ENCODE data around the gene TAGAP.
"Not testable (repeated sequence)": the region's sequence is repeated elsewhere in the genome, so short reads cannot be mapped to it uniquely, and the experiment has no call there.

The TAGAP gene

DNA sequence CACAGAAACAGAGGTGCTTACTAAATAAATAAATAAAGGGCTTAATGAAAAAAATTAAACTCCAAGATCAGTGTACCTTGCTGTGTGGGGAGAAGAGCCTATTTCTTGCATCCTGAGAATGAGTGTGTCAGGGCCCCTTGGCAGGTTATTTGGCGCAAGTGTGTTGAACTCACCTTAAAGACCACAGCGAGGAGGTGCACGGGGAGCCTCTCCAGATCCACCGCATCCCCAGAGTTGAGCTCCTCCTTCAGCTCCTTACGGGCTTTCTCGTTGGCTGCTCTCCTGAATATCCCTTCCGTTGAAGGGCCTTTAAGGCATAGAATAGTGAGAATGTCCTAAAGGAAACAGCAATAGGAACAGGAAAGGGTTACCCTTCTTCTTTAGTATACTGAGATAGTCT is 3.6 kb downstream of the TAGAP start:
- H3K9me3 ChIP-seq (ENCODE audit: insufficient read depth, low read length): no peaks in the 10 kb centered on the region
- H4K20me1 ChIP-seq (ENCODE audit: low read depth, low read length): no peaks in the 10 kb centered on the region
- peak overlapping the region; percentile 93 for H3K4me2 ChIP-seq (ENCODE audit: low read depth, low read length, poor library complexity, severe bottlenecking)
- H3K9ac ChIP-seq (ENCODE audit: low read length): no peak overlapping the region
- no peak overlapping the region for H3K4me3 ChIP-seq (ENCODE audit: insufficient read depth, low read length, poor library complexity, severe bottlenecking)
- H3F3A ChIP-seq (ENCODE audit: insufficient read depth): peaks cover 40% of the 10 kb centered on the region
- peaks cover 58% of the 10 kb centered on the region for H3K36me3 ChIP-seq (ENCODE audit: low read length)
- H2AFZ ChIP-seq (ENCODE audit: low read depth, low read length, severe bottlenecking): no peak overlapping the region
- H3K27me3 ChIP-seq (ENCODE audit: low read length): no peaks in the 10 kb centered on the region
- TF ChIP-seq, protein P1, sequence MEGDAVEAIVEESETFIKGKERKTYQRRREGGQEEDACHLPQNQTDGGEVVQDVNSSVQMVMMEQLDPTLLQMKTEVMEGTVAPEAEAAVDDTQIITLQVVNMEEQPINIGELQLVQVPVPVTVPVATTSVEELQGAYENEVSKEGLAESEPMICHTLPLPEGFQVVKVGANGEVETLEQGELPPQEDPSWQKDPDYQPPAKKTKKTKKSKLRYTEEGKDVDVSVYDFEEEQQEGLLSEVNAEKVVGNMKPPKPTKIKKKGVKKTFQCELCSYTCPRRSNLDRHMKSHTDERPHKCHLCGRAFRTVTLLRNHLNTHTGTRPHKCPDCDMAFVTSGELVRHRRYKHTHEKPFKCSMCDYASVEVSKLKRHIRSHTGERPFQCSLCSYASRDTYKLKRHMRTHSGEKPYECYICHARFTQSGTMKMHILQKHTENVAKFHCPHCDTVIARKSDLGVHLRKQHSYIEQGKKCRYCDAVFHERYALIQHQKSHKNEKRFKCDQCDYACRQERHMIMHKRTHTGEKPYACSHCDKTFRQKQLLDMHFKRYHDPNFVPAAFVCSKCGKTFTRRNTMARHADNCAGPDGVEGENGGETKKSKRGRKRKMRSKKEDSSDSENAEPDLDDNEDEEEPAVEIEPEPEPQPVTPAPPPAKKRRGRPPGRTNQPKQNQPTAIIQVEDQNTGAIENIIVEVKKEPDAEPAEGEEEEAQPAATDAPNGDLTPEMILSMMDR (IDR thresholded peaks at IDR 0.05; ENCODE audit: insufficient read depth, low read length, poor library complexity, severe bottlenecking): no peak
- no peak for TF ChIP-seq EZH2phosphoT487 (conservative IDR thresholded peaks at IDR 0.05; ENCODE audit: low read length)
- H3K27ac ChIP-seq (ENCODE audit: low read depth, low read length): no peak overlapping the region
- H3K79me2 ChIP-seq (ENCODE audit: insufficient read depth, low read length): peaks cover 22% of the 10 kb centered on the region
- no peaks in the 10 kb centered on the region for H3K9me2 ChIP-seq (replicated peaks; ENCODE audit: insufficient read depth, low read length)

DNA sequence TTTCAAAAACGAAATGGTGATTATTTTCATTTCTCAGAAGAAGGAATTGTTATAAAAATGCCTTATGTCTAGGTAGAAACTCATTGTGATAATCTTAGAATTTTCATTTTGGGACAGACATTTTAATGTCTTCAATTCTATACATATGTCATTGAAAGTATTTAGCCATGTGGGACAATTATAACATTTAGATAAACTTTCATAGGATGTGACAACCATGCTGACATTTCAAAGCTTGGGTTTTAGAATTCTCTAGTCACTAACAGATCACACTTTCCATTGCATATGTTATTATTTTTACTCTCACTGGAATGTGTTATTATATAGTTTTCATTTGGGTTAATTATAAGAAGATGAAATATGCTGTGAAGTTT is 4.9 kb downstream of the TAGAP start:
- Histone ChIP-seq H2AFZ (ENCODE audit: low read depth, low read length, severe bottlenecking) (no peak overlapping the region), H3K27me3 (ENCODE audit: low read length) (no peaks in the 10 kb centered on the region), H3K4me3 (ENCODE audit: insufficient read depth, low read length, poor library complexity, severe bottlenecking) (peak overlapping the region; percentile 4), H4K20me1 (ENCODE audit: low read depth, low read length) (no peaks in the 10 kb centered on the region), H3K9me3 (ENCODE audit: insufficient read depth, low read length) (no peaks in the 10 kb centered on the region), H3K9ac (ENCODE audit: low read length) (0 out of 2 replicates have a peak overlapping the region, but pooled peaks have one; percentile 2), H3K9me2 (replicated peaks; ENCODE audit: insufficient read depth, low read length) (no peaks in the 10 kb centered on the region), H3K4me2 (ENCODE audit: low read depth, low read length, poor library complexity, severe bottlenecking) (peak overlapping the region; percentile 93), H3K36me3 (ENCODE audit: low read length) (peaks cover 67% of the 10 kb centered on the region), H3F3A (ENCODE audit: insufficient read depth) (peaks cover 45% of the 10 kb centered on the region), H3K27ac (ENCODE audit: low read depth, low read length) (peak overlapping the region; percentile 79), H3K79me2 (ENCODE audit: insufficient read depth, low read length) (peaks cover 22% of the 10 kb centered on the region)
- no peak for TF ChIP-seq EZH2phosphoT487 (conservative IDR thresholded peaks at IDR 0.05; ENCODE audit: low read length)
- TF ChIP-seq, protein P1 (IDR thresholded peaks at IDR 0.05; ENCODE audit: insufficient read depth, low read length, poor library complexity, severe bottlenecking): no peak

DNA sequence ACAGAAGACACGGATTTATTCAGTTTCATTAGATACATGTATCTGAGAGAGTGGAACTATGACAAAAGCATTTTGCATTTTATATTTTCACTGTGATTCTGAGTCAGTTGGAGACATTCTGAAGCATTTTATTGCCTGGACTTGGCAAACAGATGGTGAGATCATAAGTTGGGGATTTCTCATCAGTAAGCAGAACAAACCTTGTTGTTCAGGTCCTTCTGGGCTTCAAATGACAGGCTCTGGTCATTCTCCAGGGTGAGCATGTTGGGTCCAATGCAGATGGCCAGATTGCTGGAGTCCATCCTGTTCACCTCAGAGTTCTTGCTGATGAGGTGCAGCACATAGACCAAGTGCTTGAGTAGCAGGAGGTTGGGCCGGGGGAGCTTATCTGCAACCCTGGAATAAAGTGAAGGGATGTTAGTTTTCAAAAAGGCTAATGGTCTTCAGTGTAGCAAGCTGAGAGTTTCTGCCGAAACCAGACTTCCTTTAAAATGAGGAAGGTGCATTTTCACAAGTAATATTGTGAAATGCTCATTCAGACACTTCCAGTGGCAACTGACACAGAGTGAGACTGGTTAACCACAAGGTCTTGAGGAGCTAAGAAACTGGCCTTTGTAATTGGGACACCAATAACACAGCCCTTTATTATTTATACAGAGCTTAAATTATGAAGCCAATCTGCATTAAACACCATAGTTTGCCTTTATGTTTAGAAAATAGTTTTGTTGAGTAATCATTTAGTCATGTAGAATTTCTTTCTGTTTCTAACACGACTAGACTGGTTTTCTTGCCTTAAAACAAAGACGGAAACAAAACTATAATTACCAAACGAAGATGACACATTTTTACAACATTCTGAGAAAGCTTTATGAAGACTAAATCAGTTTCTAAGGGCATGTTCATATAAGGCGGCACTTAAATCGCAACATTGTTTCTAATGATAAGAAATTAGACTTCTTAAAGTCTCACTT is 5.6 kb downstream of the TAGAP start:
- H3K36me3 ChIP-seq (ENCODE audit: low read length): peaks cover 69% of the 10 kb centered on the region
- H3K27ac ChIP-seq (ENCODE audit: low read depth, low read length): peak overlapping the region; percentile 79
- no peaks in the 10 kb centered on the region; the same call in 1 of the 2 replicates for H4K20me1 ChIP-seq (ENCODE audit: low read depth, low read length)
- H3K4me3 ChIP-seq (ENCODE audit: insufficient read depth, low read length, poor library complexity, severe bottlenecking): peak overlapping the region; percentile 18
- no peaks in the 10 kb centered on the region for H3K27me3 ChIP-seq (ENCODE audit: low read length)
- TF ChIP-seq, protein P1 (IDR thresholded peaks at IDR 0.05; ENCODE audit: insufficient read depth, low read length, poor library complexity, severe bottlenecking): no peak
- TF ChIP-seq EZH2phosphoT487 (conservative IDR thresholded peaks at IDR 0.05; ENCODE audit: low read length): no peak
- peak overlapping the region; percentile 35 for H3K9ac ChIP-seq (ENCODE audit: low read length)
- H3K9me2 ChIP-seq (replicated peaks; ENCODE audit: insufficient read depth, low read length): no peaks in the 10 kb centered on the region
- peak overlapping the region; percentile 93 for H3K4me2 ChIP-seq (ENCODE audit: low read depth, low read length, poor library complexity, severe bottlenecking)
- peaks cover 48% of the 10 kb centered on the region for H3F3A ChIP-seq (ENCODE audit: insufficient read depth)
- H3K79me2 ChIP-seq (ENCODE audit: insufficient read depth, low read length): peaks cover 16% of the 10 kb centered on the region
- no peak overlapping the region for H2AFZ ChIP-seq (ENCODE audit: low read depth, low read length, severe bottlenecking)
- H3K9me3 ChIP-seq (ENCODE audit: insufficient read depth, low read length): no peaks in the 10 kb centered on the region

DNA sequence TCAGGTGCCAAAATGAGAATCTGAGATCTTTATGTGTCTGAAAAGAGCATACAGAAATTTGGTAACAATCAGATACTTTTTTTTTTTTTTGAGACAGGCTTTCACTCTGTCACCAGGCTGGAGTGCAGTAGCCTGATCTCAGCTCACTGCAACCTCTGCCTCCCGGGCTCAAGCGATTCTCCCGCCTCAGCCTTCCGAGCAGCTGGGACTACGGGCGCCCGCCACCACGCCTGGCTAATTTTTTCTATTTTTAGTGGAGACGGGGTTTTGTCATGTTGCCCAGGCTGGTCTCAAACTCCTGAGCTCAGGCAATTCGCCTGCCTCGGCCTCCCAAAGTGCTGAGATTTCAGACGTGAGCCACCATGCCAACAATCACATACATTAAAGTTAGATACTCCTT is 6.5 kb downstream of the TAGAP start:
- H3F3A ChIP-seq (ENCODE audit: insufficient read depth): peaks cover 46% of the 10 kb centered on the region
- H3K9me3 ChIP-seq (ENCODE audit: insufficient read depth, low read length); H3K27me3 ChIP-seq (ENCODE audit: low read length); H3K4me3 ChIP-seq (ENCODE audit: insufficient read depth, low read length, poor library complexity, severe bottlenecking); H2AFZ ChIP-seq (ENCODE audit: low read depth, low read length, severe bottlenecking); H3K9me2 ChIP-seq (replicated peaks; ENCODE audit: insufficient read depth, low read length); H3K79me2 ChIP-seq (ENCODE audit: insufficient read depth, low read length); H3K9ac ChIP-seq (ENCODE audit: low read length); H4K20me1 ChIP-seq (ENCODE audit: low read depth, low read length): not testable (repeated sequence)
- peak overlapping the region; percentile 79 for H3K27ac ChIP-seq (ENCODE audit: low read depth, low read length)
- peak overlapping the region; percentile 93 for H3K4me2 ChIP-seq (ENCODE audit: low read depth, low read length, poor library complexity, severe bottlenecking)
- H3K36me3 ChIP-seq (ENCODE audit: low read length): peaks cover 62% of the 10 kb centered on the region

Data from SU-DHL-6 (cell line).